M059J (cell line): Measurements from ENCODE around the gene SMC6. TPM values are rescaled to one million over a fixed set of nuclear protein-coding genes. Genes with fewer than 3 reads are reported as not detected.

Experiments used
- DNase-seq: peaks from one replicate; pipeline ENCODE4 v3.0.0-alpha.2; 2012; ENCODE audit warnings: low read depth
- total RNA-seq: library from RNA; depleted of rRNA; stranded (reverse); fragments of >200 nt; shearing (Covaris generic); gene quantifications from 2 replicates; pipeline ENCODE4 v1.2.3, GENCODE V29; 2014; rRNA removed

The SMC6 gene
- total RNA-seq, 1 experiment from 2014 or later: 12.5 TPM

DNA sequence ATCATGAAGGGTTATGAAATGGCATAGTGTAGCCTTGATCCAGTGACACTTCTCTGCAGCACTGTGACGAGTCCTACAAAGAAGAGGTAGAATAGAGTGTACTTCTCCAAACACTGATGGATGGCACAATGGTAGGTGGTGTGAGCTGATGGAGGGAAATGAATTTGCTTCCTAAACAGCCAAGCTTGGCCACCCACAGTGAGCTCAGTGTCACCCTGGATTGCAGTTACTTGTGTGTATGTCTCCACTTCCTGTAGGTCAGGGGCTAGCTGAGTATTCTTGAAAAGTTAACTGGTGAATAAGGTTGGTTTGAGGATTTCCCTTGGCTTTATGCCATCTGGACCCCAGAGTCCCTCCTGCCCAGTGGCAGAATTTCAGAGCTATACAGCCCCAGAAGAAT, 137.2 kb downstream of the SMC6 start:
- DNase-seq: no peak

DNA sequence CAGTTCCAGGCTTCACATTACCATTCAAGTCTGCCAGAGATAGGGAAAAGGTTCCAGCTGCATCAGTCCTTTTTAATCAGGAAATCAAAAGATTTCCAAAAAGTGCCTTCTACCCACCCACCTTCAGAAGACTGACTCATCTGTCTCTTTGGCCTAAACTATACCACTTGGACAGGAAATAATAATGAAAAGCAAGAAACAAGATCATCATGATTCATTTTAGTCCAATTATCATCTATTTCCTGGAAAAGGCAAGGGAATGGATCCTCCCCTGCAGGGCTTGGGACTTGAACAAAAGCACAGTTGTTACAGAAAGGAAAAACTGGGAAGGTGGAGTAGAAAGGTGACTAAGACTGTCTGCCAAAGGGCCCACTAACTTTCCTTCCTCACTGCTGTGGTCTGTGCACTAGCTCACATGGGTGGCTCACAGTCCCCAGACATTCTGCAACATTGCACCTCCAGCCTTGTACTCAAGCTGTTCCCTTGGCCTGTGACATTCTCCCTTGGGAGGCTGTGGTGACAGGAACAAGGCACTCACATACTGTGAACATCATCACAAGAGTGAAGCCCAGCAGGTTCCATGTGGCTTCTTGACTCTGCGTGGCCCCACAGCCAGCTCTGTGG, 137.8 kb downstream of the SMC6 start:
- DNase-seq: peak; percentile 82

DNA sequence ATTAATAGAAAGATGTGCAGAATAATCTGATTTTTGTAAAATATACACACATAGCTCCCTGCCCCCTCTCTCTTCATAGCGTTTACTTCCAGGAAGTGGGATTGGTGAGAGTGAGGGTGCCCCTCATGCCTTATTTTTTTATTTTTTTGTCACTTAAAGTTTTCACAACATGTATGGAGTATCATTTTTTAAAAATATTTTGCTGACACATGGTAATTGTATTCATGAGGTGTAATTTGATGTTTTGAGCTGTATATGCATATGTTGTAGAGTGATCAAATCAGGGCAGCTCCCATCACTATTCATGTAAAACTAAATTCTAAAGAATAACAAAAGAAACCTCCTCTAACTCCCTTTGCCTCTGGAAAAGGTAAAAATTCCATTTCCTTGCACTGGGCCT, 138.5 kb downstream of the SMC6 start:
- DNase-seq: no peak

DNA sequence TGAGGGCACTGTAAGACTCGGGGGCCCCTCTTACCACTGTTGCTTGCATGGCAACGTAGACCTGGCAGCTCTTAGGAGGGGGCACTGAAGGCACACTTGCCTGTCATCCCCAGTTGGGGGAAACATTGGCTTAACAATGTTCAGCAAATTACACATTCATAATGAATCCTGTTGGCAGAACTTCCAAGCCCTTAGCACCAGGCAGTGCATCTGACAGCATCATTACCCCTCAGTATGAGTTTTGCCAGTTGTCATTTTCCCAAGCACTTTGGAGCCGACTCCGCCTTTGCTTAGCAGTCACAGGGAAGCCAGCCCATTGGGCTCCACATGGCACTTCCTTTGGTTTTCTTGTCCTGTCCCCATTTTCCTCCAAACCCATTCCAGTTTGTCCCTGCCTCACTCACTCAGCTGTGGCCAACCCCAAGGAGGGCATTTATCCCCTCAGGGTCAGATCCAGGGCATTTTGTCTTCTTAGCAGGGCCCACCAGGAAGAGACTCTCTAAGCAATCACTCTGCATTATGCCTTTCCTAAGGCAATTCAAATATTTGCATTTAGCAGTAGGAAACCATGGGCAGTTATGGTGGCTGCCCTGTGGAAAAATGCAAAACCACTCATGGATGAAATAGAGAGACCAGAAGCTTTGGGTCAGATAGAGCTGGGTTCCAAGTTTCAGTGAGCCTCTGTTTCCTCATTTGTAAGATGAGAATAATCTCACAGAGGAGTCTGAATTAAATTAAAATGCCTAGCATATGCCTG, 139.3 kb downstream of the SMC6 start:
- no peak for DNase-seq

Other genes starting within 250 kb of the SMC6 start
- not detected in 2 replicates for gene RAD51AP2, start 235.4 kb downstream of the SMC6 start, total RNA-seq
- 0.94 and 2.2 TPM in 2 replicates for gene VSNL1, start 213.1 kb downstream of the SMC6 start, total RNA-seq
- gene GEN1, start 328 bp upstream of the SMC6 start, total RNA-seq: 7.1 and 11.3 TPM in 2 replicates
- gene MSGN1, start 62.6 kb upstream of the SMC6 start, total RNA-seq: not detected in 2 replicates
- 65.7 and 72.5 TPM in 2 replicates for gene KCNS3, start 124.9 kb upstream of the SMC6 start, total RNA-seq